Gastrocnemius medialis (tissue), 4 donors: ENCODE data around the gene TRAIP. TPM values are rescaled to one million over a fixed set of nuclear protein-coding genes. Genes with fewer than 3 reads are reported as not detected.
A peak's percentile ranks its signal among the peaks of the same experiment; 100 is the strongest.

ENCODE experiments used
- ATAC-seq, 2 donors: fragments of 150-250 bp; one replicate each; pipeline ENCODE4 v1.9.1; 2016
- DNase-seq, 2 donors: peaks; one replicate each; pipeline ENCODE4 v3.0.0-alpha.2; 2019
- H3K27ac ChIP-seq, 4 donors: fragments of 200-600 bp; sonication (generic); 1 replicate in 1 of 4; 2 replicates in 3 of 4; pipeline ENCODE4 v1.5.1; 2016 to 2018; ENCODE audit warnings: mild to moderate bottlenecking in 2 of 4, moderate library complexity in 1 of 4
- H3K27me3 ChIP-seq, 3 donors: fragments of 200-600 bp; sonication (generic) in 2 of 3; 1 replicate in 1 of 3; 2 replicates in 2 of 3; pipeline versions ENCODE4 v1.5.1 to v1.6.0; 2016 to 2019; ENCODE audit warnings: mild to moderate bottlenecking in 1 of 3, moderate library complexity in 1 of 3
- H3K36me3 ChIP-seq, 2 donors: fragments of 200-600 bp; sonication (generic) in 1 of 2; one replicate each; pipeline ENCODE4 v1.5.1; 2017 to 2018
- H3K4me1 ChIP-seq, 2 donors: fragments of 200-600 bp; sonication (generic) in 1 of 2; one replicate each; pipeline ENCODE4 v1.5.1; 2016 to 2017; ENCODE audit warnings: mild to moderate bottlenecking in 2 of 2
- H3K4me3 ChIP-seq, 4 donors: fragments of 200-600 bp; sonication (generic) in 3 of 4; 1 replicate in 1 of 4; 2 replicates in 3 of 4; pipeline ENCODE4 v1.5.1; 2016 to 2019; ENCODE audit warnings: mild to moderate bottlenecking in 2 of 4
- H3K9me3 ChIP-seq, 3 donors: fragments of 200-600 bp; sonication (generic) in 2 of 3; 1 replicate in 1 of 3; 2 replicates in 2 of 3; pipeline ENCODE4 v1.5.1; 2016 to 2019
- POLR2A ChIP-seq, 2 donors: fragments of 450-650 bp; IDR thresholded peaks; one replicate each; pipeline ENCODE4 v1.6.1; 2017; ENCODE audit warnings: antibody characterized with exemption in 2 of 2, mild to moderate bottlenecking in 2 of 2, moderate library complexity in 2 of 2
- in situ Hi-C, 4 donors: fragments of 200-750 bp; cut with MboI; loops; one replicate each; pipeline versions ENCODE4 v1.15.0 to v1.8.0; 2017; ENCODE audit warnings: low sequenced_read_pairs in 4 of 4
- intact Hi-C: fragments of 100-400 bp; cut with DNase I; formaldehyde crosslinking; loops from one replicate; pipeline ENCODE4 v1.15.1; 2023; ENCODE audit warnings: low total_unique reads
- total RNA-seq, 4 donors: library from RNA; depleted of rRNA; stranded (reverse); fragments of >200 nt; gene quantifications; one replicate each; pipeline versions ENCODE4 v1.1.0 to v1.2.3, GENCODE V29; 2016
- TF ChIP-seq, protein P1 (sequence below), 5 experiments: fragments of 450-650 bp in 3 of 5; fragments of 200-600 bp in 2 of 5; sonication (generic) in 2 of 5; IDR thresholded peaks in 4 of 5; conservative IDR thresholded peaks in 1 of 5; 1 replicate in 4 of 5; 2 replicates in 1 of 5; pipeline ENCODE4 v1.5.1; 2016 to 2019; ENCODE audit warnings: antibody characterized with exemption in 5 of 5, mild to moderate bottlenecking in 3 of 5, moderate library complexity in 3 of 5

TRAIP gene
- total RNA-seq, 4 donors from 2014 or later: 0.36 to 4.2 (median 1.1) TPM

DNA sequence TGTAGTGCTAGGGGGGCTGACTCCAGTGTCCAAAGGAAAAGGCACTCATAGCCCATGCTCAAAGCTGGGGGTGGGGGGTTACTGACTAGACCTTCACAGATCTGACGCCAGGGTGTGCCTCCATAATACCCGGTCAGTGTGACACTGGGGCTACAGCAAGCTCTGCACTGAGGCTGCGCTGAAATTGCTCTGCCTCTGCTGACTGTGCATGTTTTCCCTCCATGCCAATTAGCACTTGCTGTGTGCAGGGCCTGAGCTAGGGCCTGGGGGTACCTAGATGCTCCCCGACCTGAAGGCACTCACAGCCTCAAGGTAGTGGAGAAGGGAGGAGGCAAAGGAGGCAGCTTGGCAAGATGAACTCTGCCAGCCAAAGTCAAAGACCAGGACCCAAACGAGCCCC lies 8.1 kb upstream of the TRAIP start:
- H3K27me3 ChIP-seq: peaks cover 14 to 18% (median 15%) of the 10 kb centered on the region in 3 donors
- TF ChIP-seq POLR2A (IDR thresholded peaks at IDR 0.05): no peak
- TF ChIP-seq, protein P1, sequence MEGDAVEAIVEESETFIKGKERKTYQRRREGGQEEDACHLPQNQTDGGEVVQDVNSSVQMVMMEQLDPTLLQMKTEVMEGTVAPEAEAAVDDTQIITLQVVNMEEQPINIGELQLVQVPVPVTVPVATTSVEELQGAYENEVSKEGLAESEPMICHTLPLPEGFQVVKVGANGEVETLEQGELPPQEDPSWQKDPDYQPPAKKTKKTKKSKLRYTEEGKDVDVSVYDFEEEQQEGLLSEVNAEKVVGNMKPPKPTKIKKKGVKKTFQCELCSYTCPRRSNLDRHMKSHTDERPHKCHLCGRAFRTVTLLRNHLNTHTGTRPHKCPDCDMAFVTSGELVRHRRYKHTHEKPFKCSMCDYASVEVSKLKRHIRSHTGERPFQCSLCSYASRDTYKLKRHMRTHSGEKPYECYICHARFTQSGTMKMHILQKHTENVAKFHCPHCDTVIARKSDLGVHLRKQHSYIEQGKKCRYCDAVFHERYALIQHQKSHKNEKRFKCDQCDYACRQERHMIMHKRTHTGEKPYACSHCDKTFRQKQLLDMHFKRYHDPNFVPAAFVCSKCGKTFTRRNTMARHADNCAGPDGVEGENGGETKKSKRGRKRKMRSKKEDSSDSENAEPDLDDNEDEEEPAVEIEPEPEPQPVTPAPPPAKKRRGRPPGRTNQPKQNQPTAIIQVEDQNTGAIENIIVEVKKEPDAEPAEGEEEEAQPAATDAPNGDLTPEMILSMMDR (IDR thresholded peaks at IDR 0.05 in 4 of 5, conservative IDR thresholded peaks at IDR 0.05 in 1 of 5): no peak
- ATAC-seq (no peak), DNase-seq (no peak)
- no peak overlapping the region for H3K4me3 ChIP-seq
- peaks cover 6 to 14% of the 10 kb centered on the region in 2 donors for H3K4me1 ChIP-seq
- H3K27ac ChIP-seq: no peak overlapping the region
- H3K9me3 ChIP-seq: no peaks in the 10 kb centered on the region
- in situ Hi-C loops: no loop called here
- intact Hi-C loops: no loop called here
- no peaks in the 10 kb centered on the region for H3K36me3 ChIP-seq

DNA sequence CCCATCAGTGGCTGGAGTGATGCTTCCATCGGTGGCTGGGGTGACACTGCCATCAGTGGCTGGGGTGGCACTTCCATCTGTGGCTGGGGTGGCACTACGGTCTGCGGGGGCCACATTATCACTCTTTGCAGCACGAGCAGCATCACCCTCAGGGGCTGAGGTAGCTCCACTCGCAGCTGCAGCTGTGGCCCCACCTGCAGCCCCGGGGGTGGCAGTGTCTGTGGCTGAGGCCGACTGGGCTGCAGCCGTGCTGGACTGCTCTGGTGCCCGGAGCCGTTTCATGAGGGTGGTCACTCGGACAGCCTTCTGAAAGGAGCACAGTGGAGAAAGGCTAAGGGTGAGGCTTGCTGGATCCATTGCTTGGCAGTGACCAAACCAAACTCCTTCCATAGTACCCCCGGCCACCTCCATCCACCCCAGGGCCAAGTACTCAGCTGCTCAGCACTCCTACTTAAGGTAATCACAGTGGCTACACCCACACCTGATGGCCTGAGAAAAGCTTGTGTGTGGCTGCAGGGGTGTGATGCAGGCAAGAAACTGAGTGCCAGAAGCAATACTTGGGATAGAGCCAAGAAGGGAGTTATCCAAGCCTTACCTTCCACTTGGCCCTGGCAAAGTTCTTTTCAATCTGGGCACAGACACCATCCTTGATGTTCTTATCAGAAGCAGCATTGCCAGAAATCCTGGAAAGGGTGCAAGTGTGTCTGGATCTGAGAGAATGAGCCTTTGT lies 3.4 kb upstream of the TRAIP start:
- H3K4me3 ChIP-seq: no peak overlapping the region
- no peaks in the 10 kb centered on the region for H3K9me3 ChIP-seq
- no peaks in the 10 kb centered on the region for H3K36me3 ChIP-seq
- no peak for TF ChIP-seq POLR2A (IDR thresholded peaks at IDR 0.05)
- TF ChIP-seq, protein P1 (IDR thresholded peaks at IDR 0.05 in 4 of 5, conservative IDR thresholded peaks at IDR 0.05 in 1 of 5): no peak
- in situ Hi-C loops (no loop called here), intact Hi-C loops (no loop called here)
- DNase-seq (no peak), ATAC-seq (no peak)
- H3K4me1 ChIP-seq: peaks cover 7% of the 10 kb centered on the region in 2 donors
- H3K27me3 ChIP-seq: no peaks in the 10 kb centered on the region
- H3K27ac ChIP-seq: no peak overlapping the region

DNA sequence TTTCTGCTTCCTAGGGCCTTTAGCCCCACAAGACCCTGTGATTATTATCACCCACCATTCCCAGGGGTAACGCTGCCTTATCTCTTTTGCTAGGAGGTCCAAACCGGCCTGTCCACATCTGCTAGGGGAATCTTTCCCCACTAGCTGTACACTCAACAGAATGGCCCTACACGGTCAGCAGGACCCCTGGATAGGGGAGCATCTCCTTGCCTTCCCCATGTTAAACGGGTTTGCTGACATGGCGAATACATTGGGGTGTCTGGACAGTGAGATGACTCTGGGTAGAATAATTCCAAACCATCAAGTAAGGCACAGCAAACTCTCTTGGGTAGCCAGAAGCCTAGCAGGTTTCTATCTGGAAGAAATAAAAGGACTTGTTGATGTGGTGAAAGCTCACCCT lies 702 bp downstream of the TRAIP start:
- Histone ChIP-seq H3K27me3 (no peaks in the 10 kb centered on the region), H3K4me3 (peak overlapping the region; percentile 64 to 86 (median 68)), H3K4me1 (peaks cover 7% of the 10 kb centered on the region in 2 donors), H3K36me3 (no peaks in the 10 kb centered on the region), H3K27ac (no peak overlapping the region), H3K9me3 (no peaks in the 10 kb centered on the region)
- ATAC-seq (no peak), DNase-seq (no peak)
- TF ChIP-seq POLR2A (IDR thresholded peaks at IDR 0.05): no peak
- TF ChIP-seq, protein P1 (IDR thresholded peaks at IDR 0.05 in 4 of 5, conservative IDR thresholded peaks at IDR 0.05 in 1 of 5): no peak
- intact Hi-C loops: no loop called here
- in situ Hi-C loops: no loop called here

DNA sequence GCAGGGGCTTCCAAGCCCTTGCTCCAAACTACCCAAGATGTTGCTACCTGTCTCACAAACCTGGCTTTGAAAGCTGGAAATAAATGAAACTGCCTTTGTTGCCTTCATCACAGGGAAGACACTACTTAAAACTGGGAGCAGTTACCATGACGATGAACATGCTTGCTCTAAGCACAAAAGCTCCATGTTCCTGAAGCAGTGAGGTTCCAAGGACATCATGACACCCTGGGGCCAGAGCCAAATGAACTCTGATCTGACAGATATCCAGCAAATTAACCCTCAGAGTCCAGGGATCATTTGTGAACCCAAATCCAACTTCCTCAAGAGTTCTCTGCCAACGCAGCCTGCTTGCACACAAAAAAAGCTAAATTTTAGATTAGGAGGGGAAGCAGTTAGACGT lies 10.7 kb downstream of the TRAIP start:
- in situ Hi-C loops: loop anchor here in 1 of 4 donors (25.0 kb wide), 1 partner anchor 308 kb away; no protein-coding TSS in a partner anchor
- Histone ChIP-seq H3K27me3 (no peaks in the 10 kb centered on the region), H3K36me3 (no peaks in the 10 kb centered on the region), H3K4me1 (peaks cover 0 to 5% of the 10 kb centered on the region in 2 donors), H3K9me3 (no peaks in the 10 kb centered on the region), H3K27ac (no peak overlapping the region), H3K4me3 (no peak overlapping the region)
- TF ChIP-seq, protein P1 (IDR thresholded peaks at IDR 0.05 in 4 of 5, conservative IDR thresholded peaks at IDR 0.05 in 1 of 5): no peak
- TF ChIP-seq POLR2A (IDR thresholded peaks at IDR 0.05): no peak
- intact Hi-C loops: loop anchor here (10.0 kb wide), 1 partner anchor 59 kb away; the partner anchor contains the start of gene MST1R
- ATAC-seq (no peak), DNase-seq (no peak)
